ENCODE data around the gene SLCO2B1. TPM values are rescaled to one million over a fixed set of nuclear protein-coding genes. Genes with fewer than 3 reads are reported as not detected.
A peak's percentile ranks its signal among the peaks of the same experiment; 100 is the strongest.

SLCO2B1 gene
- total and polyA plus RNA-seq, 12 donors = 5.8 to 234 (median 122) TPM

GRCh38 chr11:75241906-75242644 lies 91.2 kb downstream of the SLCO2B1 start:
- no peak overlapping the region for H3K27ac ChIP-seq
- TF ChIP-seq CTCF (IDR thresholded peaks at IDR 0.05) (peak in 1 of 6 experiments; percentile 30), POLR2A (IDR thresholded peaks at IDR 0.05) (no peak)
- no peaks in the 10 kb centered on the region for H3K36me3 ChIP-seq (replicated peaks in 1 of 2)
- H3K27me3 ChIP-seq = no peaks in the 10 kb centered on the region
- H3K4me3 ChIP-seq = peak overlapping the region in 1 of 4 donors; percentile 62
- peaks cover 0 to 9% of the 10 kb centered on the region in 2 donors for H3K4me1 ChIP-seq (replicated peaks in 1 of 2)
- peak in 1 of 7 donors; percentile 50 for DNase-seq
- 5 to 17% (median 9%) methylated on average over 6 to 72 of the region's 72 CpGs for WGBS, 4 donors
- intact Hi-C loops (cut with DNase I) = loop anchor here (2.0 to 10.0 kb wide), 3 partner anchors 101 to 220 kb away; no protein-coding TSS in a partner anchor
- no peaks in the 10 kb centered on the region for H3K9me3 ChIP-seq (replicated peaks in 1 of 3)

GRCh38 chr11:75242722-75243600 lies 92.1 kb downstream of the SLCO2B1 start:
- Histone ChIP-seq H3K9me3 (replicated peaks in 1 of 3) (no peaks in the 10 kb centered on the region), H3K4me1 (replicated peaks in 1 of 2) (peaks cover 0 to 9% of the 10 kb centered on the region in 2 donors), H3K36me3 (replicated peaks in 1 of 2) (no peaks in the 10 kb centered on the region), H3K4me3 (no peak overlapping the region), H3K27me3 (no peaks in the 10 kb centered on the region), H3K27ac (no peak overlapping the region)
- intact Hi-C loops (cut with DNase I) = loop anchor here (2.0 to 10.0 kb wide), 3 partner anchors 102 to 221 kb away; no protein-coding TSS in a partner anchor
- peak in 2 of 7 donors; percentile 14 to 48 for DNase-seq
- WGBS, 4 donors = 78 to 91% (median 80%) methylated on average over 15 to 16 of the region's 16 CpGs
- no peak for TF ChIP-seq CTCF (IDR thresholded peaks at IDR 0.05)
- no peak for TF ChIP-seq POLR2A (IDR thresholded peaks at IDR 0.05)

GRCh38 chr11:75244052-75244814 lies 93.3 kb downstream of the SLCO2B1 start:
- Histone ChIP-seq H3K4me1 (replicated peaks in 1 of 2) (peaks cover 0 to 9% of the 10 kb centered on the region in 2 donors), H3K27ac (no peak overlapping the region), H3K36me3 (replicated peaks in 1 of 2) (no peaks in the 10 kb centered on the region), H3K9me3 (replicated peaks in 1 of 3) (no peaks in the 10 kb centered on the region), H3K27me3 (no peaks in the 10 kb centered on the region), H3K4me3 (no peak overlapping the region)
- WGBS, 4 donors = 77 to 85% (median 79%) methylated on average over 10 of the region's 10 CpGs
- DNase-seq = peak in 2 of 7 donors; percentile 3 to 44
- TF ChIP-seq POLR2A (IDR thresholded peaks at IDR 0.05) (no peak), CTCF (IDR thresholded peaks at IDR 0.05) (no peak)
- intact Hi-C loops (cut with DNase I) = loop anchor here (5.0 to 10.0 kb wide), 2 partner anchors 219 to 222 kb away; no protein-coding TSS in a partner anchor
